Body of pancreas (tissue), 4 donors: ENCODE data around the gene TLE1.

ENCODE experiments used
- CTCF ChIP-seq, 7 experiments: fragments of 450-650 bp in 4 of 7; fragments of 200-600 bp in 3 of 7; sonication (generic) in 3 of 7; IDR thresholded peaks; one replicate each; pipeline ENCODE4 v1.5.1; 2016 to 2019; ENCODE audit warnings: antibody characterized with exemption in 7 of 7
- POLR2A ChIP-seq, 3 donors: fragments of 450-650 bp; IDR thresholded peaks; one replicate each; pipeline ENCODE4 v1.6.1; 2016; ENCODE audit warnings: antibody characterized with exemption in 3 of 3, mild to moderate bottlenecking in 2 of 3

- TF ChIP-seq CTCF (IDR thresholded peaks at IDR 0.05) (no peak), POLR2A (IDR thresholded peaks at IDR 0.05) (no peak)
Observed at GRCh38 chr9:81552581-81552991, 136.8 kb downstream of the TLE1 start.
